GM12878 (cell line): ENCODE measurements around the gene SMIM5. TPM values are rescaled to one million over a fixed set of nuclear protein-coding genes. Genes with fewer than 3 reads are reported as not detected.

Source experiments
- ATAC-seq: fragments of 200-7000 bp; cut with Tn5 transposase; 3 replicates; pipeline ENCODE4 v1.9.1; 2020; ENCODE audit warnings: mild to moderate bottlenecking, moderate library complexity
- BruUV-seq: library from RNA; stranded (reverse); fragments of 400-500 nt; replicated peaks from 2 replicates; lab custom pipeline; 2021; lab: Mats Ljungman, UMichigan
- CTCF ChIA-PET: fragments of 300-600 bp; sonication (Branson Sonifier 250); formaldehyde crosslinking; extraction: SDS; loops from one replicate; lab custom pipeline; 2021; ENCODE audit warnings: inconsistent platforms; lab: Yijun Ruan, JAX
- POLR2A ChIA-PET: fragments of 350-600 bp; formaldehyde crosslinking; extraction: SDS; loops from one replicate; lab custom pipeline; 2021; ENCODE audit warnings: inconsistent platforms; lab: Charles Lee
- RAD21 ChIA-PET: fragments of 300-600 bp; sonication (Branson Sonifier 250); formaldehyde crosslinking; loops from one replicate; lab custom pipeline; 2023; ENCODE audit warnings: antibody characterized with exemption; ENCODE audit not compliant: unreplicated experiment; lab: Charles Lee
- SMC1A ChIA-PET: fragments of 300-600 bp; sonication (Branson Sonifier 250); formaldehyde crosslinking; loops from one replicate; lab custom pipeline; 2023; ENCODE audit not compliant: unreplicated experiment, uncharacterized antibody; lab: Charles Lee
- DNase-seq: peaks from one replicate; pipeline ENCODE4 v3.0.0-alpha.2; 2011; ENCODE audit warnings: low read depth, low spot score
- FAIRE-seq: peaks from 3 replicates; lab custom pipeline; 2011; peaks lifted over from hg19 to GRCh38; lab: Jason Lieb, UNC
- H2AFZ ChIP-seq: 2 replicates; pipeline ENCODE4 v1.6.0; 2011; ENCODE audit warnings: low read depth, low read length, control low read depth; ENCODE audit not compliant: control insufficient read depth
- H3K27ac ChIP-seq: 2 replicates; pipeline ENCODE4 v1.5.1; 2011; ENCODE audit warnings: control low read depth; ENCODE audit not compliant: control insufficient read depth, insufficient read depth
- H3K27me3 ChIP-seq, 2 experiments: replicated peaks in 1 of 2; 2 replicates each; pipeline versions ENCODE4 v1.6.0 to v1.6.1; 2011; ENCODE audit warnings: low read length in 1 of 2; ENCODE audit not compliant: control insufficient read depth in 2 of 2, insufficient read depth in 2 of 2
- H3K36me3 ChIP-seq, 2 experiments: 2 replicates each; pipeline ENCODE4 v1.5.1; 2011; ENCODE audit warnings: low read length in 1 of 2; ENCODE audit not compliant: control insufficient read depth in 2 of 2, insufficient read depth in 2 of 2
- H3K4me1 ChIP-seq: 2 replicates; pipeline ENCODE4 v1.6.1; 2011; ENCODE audit warnings: mild to moderate bottlenecking, low read length, moderate library complexity, mixed read lengths; ENCODE audit not compliant: control insufficient read depth, insufficient read depth
- H3K4me2 ChIP-seq: 2 replicates; pipeline ENCODE4 v1.6.0; 2011; ENCODE audit warnings: control low read depth; ENCODE audit not compliant: control insufficient read depth, insufficient read depth
- H3K4me3 ChIP-seq: fragments of 200-600 bp; sonication (generic); 2 replicates; pipeline ENCODE4 v1.5.1; 2016
- H3K79me2 ChIP-seq: 2 replicates; pipeline ENCODE4 v1.6.0; 2011; ENCODE audit warnings: low read length; ENCODE audit not compliant: control insufficient read depth, insufficient read depth
- H3K9ac ChIP-seq: 2 replicates; pipeline ENCODE4 v1.8.0; 2011; ENCODE audit warnings: low read length, control low read depth, mixed read lengths; ENCODE audit not compliant: control insufficient read depth, insufficient read depth
- H3K9me3 ChIP-seq: replicated peaks from 3 replicates; pipeline ENCODE4 v1.5.1; 2011; ENCODE audit warnings: mild to moderate bottlenecking, low read length; ENCODE audit not compliant: control insufficient read depth, insufficient read depth
- H4K20me1 ChIP-seq: 2 replicates; pipeline ENCODE4 v1.6.0; 2011; ENCODE audit not compliant: control insufficient read depth, insufficient read depth
- BMI1 ChIP-seq: fragments of 450-650 bp; IDR thresholded peaks from 2 replicates; pipeline ENCODE4 v1.6.1; 2016; ENCODE audit warnings: mild to moderate bottlenecking, moderate library complexity, borderline replicate concordance
- CEBPB ChIP-seq, 2 experiments: fragments of 150-350 bp in 1 of 2; IDR thresholded peaks; 2 replicates each; pipeline ENCODE4 v1.6.1; 2012 to 2014; ENCODE audit warnings: low read depth in 2 of 2, low read length in 2 of 2, borderline replicate concordance in 1 of 2, inconsistent platforms in 1 of 2
- MEF2A ChIP-seq: IDR thresholded peaks from 2 replicates; pipeline ENCODE4 v1.6.1; 2011; ENCODE audit warnings: low read depth, mild to moderate bottlenecking, low read length, moderate library complexity; ENCODE audit not compliant: insufficient read depth
- NRF1 ChIP-seq: conservative IDR thresholded peaks from 2 replicates; pipeline ENCODE4 v1.6.1; 2011; ENCODE audit warnings: mild to moderate bottlenecking, low read depth, low read length, improper control_type of control experiment
- POLR2AphosphoS2 ChIP-seq: IDR thresholded peaks from 2 replicates; pipeline ENCODE4 v1.6.1; 2011; ENCODE audit warnings: low read depth, mild to moderate bottlenecking, low read length, improper control_type of control experiment, moderate library complexity
- RAD21 ChIP-seq: IDR thresholded peaks from 2 replicates; pipeline ENCODE4 v1.6.1; 2011; ENCODE audit warnings: mild to moderate bottlenecking, low read depth, low read length, moderate library complexity; ENCODE audit not compliant: insufficient read depth
- SMC3 ChIP-seq: IDR thresholded peaks from 2 replicates; pipeline ENCODE4 v1.6.1; 2011; ENCODE audit warnings: low read length, improper control_type of control experiment, borderline replicate concordance
- STAT3 ChIP-seq: IDR thresholded peaks from 2 replicates; pipeline ENCODE4 v1.6.1; 2011; ENCODE audit warnings: low read depth, low read length, improper control_type of control experiment
- WGBS: methylation state at CpG from one replicate; pipeline ENCODE4 v1.1.6; 2016; ENCODE audit warnings: low lambda C conversion rate; ENCODE audit not compliant: insufficient replicate concordance, insufficient coverage; ENCODE audit errors: missing lambda C conversion rate; 5-methylcytosine and 5-hydroxymethylcytosine counted together
- in situ Hi-C: fragments of 300-500 bp; cut with MboI; formaldehyde crosslinking; loops from 9 replicates; pipeline ENCODE4 v1.14.3; 2018; ENCODE audit warnings: mixed read lengths
- intact Hi-C: fragments of 100-400 bp; cut with micrococcal nuclease; formaldehyde crosslinking; loops from one replicate; pipeline ENCODE4 v1.14.2; 2022; ENCODE audit not compliant: unreplicated experiment
- polyA plus RNA-seq, 11 experiments: library from polyadenylated mRNA; depleted of rRNA in 4 of 11; unstranded in 6 of 11; stranded (reverse) in 5 of 11; fragments of >200 nt; fragmentation: Nextera tagmentation in 4 of 11; fragmentation: Illumina TruSeq in 1 of 11; extraction: Ambion mirVana in 4 of 11; extraction: Trizol in 1 of 11; gene quantifications; 1 replicate in 1 of 11; 2 replicates in 10 of 11; pipeline versions ENCODE4 v1.2.1 to v1.2.3, GENCODE V29; 2011 to 2016; ENCODE audit warnings: inconsistent platforms in 2 of 11, missing spikeins in 2 of 11, low read depth in 1 of 11
- total RNA-seq, 4 experiments: library from RNA; depleted of rRNA in 3 of 4; stranded (reverse); fragments of >200 nt in 3 of 4; fragmentation: Illumina TruSeq in 1 of 4; extraction: Trizol in 1 of 4; gene quantifications; 2 replicates each; pipeline versions ENCODE4 v1.2.1 to v1.2.3, GENCODE V29; 2013 to 2021
- TF ChIP-seq, protein P1 (sequence below): fragments of 450-650 bp; IDR thresholded peaks from 2 replicates; pipeline ENCODE4 v1.6.1; 2018; ENCODE audit warnings: mild to moderate bottlenecking, low read depth, moderate library complexity; ENCODE audit not compliant: partially characterized antibody
- TF ChIP-seq, protein P2 (sequence below): fragments of 450-650 bp; IDR thresholded peaks from 2 replicates; pipeline ENCODE4 v1.6.1; 2017; ENCODE audit warnings: antibody characterized with exemption, mild to moderate bottlenecking, moderate library complexity
- TF ChIP-seq, protein P3 (sequence below), 3 experiments: IDR thresholded peaks in 2 of 3; conservative IDR thresholded peaks in 1 of 3; 2 replicates each; pipeline ENCODE4 v1.5.1; 2011; ENCODE audit warnings: low read depth in 3 of 3, low read length in 3 of 3, mild to moderate bottlenecking in 3 of 3, control low read depth in 2 of 3, moderate library complexity in 2 of 3, inconsistent platforms in 1 of 3, mixed read lengths in 1 of 3; ENCODE audit not compliant: control insufficient read depth in 2 of 3, insufficient read depth in 1 of 3; ENCODE audit errors: extremely low read depth in 1 of 3
- TF ChIP-seq, protein P4 (sequence below): IDR thresholded peaks from 2 replicates; pipeline ENCODE4 v1.6.1; 2012; ENCODE audit warnings: low read length, inconsistent platforms

SMIM5 gene
- total and polyA plus RNA-seq, 10 of the 15 experiments (the other 5 are each of a cell fraction or from before 2014, with no cell fraction given): 0.08 to 0.11 TPM; not detected in 8

DNA sequence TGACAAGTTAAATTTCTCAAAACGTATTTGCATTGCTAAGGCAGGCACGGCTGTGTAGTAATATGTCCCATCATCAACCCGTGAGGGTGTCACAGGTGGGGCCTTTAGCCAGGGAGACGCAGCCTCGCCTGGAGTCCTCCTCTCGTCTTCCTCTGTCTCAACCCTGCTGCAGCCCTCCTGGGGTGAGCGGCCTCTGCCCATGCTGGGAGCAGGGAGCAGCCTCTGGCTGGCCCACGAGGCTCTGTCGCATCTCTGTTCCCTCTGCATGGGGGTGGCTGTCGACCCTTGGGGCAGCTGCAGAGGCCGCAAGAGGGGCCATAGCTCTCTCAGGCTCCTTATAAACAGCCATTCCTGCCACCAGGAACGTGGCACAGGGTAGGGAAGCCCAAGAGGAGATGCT, 806 bp upstream of the SMIM5 start:
- Histone ChIP-seq H3K9ac (no peak overlapping the region; the same call in 1 of the 2 replicates), H3K4me3 (no peak overlapping the region), H4K20me1 (no peaks in the 10 kb centered on the region; the same call in 1 of the 2 replicates), H3K27ac (no peak overlapping the region), H3K4me1 (peaks cover 8% of the 10 kb centered on the region), H2AFZ (no peak overlapping the region), H3K4me2 (no peak overlapping the region), H3K27me3 (no peaks in the 10 kb centered on the region), H3K36me3 (peaks cover 0 to 2% of the 10 kb centered on the region in 2 experiments; a peak in 2 of 4 replicates), H3K79me2 (no peaks in the 10 kb centered on the region), H3K9me3 (no peaks in the 10 kb centered on the region)
- no peak for ATAC-seq
- 60% methylated on average over 12 of the region's 12 CpGs for WGBS
- RAD21 ChIA-PET: interaction anchor here (0.7 to 6.3 kb wide), 17 partner anchors 13 to 206 kb away, joined by 3 to 148 read pairs (median 6); partner anchors contain the start of genes LLGL2 and TSEN54
- no peak for DNase-seq
- FAIRE-seq: peak; percentile 7
- SMC1A ChIA-PET: interaction anchor here (0.8 to 4.3 kb wide), 16 partner anchors 10 to 130 kb away, joined by 3 to 44 read pairs (median 8); partner anchors contain the start of genes RECQL5 and SAP30BP
- no peak for TF ChIP-seq BMI1
- TF ChIP-seq, protein P1, sequence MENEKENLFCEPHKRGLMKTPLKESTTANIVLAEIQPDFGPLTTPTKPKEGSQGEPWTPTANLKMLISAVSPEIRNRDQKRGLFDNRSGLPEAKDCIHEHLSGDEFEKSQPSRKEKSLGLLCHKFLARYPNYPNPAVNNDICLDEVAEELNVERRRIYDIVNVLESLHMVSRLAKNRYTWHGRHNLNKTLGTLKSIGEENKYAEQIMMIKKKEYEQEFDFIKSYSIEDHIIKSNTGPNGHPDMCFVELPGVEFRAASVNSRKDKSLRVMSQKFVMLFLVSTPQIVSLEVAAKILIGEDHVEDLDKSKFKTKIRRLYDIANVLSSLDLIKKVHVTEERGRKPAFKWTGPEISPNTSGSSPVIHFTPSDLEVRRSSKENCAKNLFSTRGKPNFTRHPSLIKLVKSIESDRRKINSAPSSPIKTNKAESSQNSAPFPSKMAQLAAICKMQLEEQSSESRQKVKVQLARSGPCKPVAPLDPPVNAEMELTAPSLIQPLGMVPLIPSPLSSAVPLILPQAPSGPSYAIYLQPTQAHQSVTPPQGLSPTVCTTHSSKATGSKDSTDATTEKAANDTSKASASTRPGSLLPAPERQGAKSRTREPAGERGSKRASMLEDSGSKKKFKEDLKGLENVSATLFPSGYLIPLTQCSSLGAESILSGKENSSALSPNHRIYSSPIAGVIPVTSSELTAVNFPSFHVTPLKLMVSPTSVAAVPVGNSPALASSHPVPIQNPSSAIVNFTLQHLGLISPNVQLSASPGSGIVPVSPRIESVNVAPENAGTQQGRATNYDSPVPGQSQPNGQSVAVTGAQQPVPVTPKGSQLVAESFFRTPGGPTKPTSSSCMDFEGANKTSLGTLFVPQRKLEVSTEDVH: no peak
- TF ChIP-seq STAT3: no peak
- TF ChIP-seq, protein P2, sequence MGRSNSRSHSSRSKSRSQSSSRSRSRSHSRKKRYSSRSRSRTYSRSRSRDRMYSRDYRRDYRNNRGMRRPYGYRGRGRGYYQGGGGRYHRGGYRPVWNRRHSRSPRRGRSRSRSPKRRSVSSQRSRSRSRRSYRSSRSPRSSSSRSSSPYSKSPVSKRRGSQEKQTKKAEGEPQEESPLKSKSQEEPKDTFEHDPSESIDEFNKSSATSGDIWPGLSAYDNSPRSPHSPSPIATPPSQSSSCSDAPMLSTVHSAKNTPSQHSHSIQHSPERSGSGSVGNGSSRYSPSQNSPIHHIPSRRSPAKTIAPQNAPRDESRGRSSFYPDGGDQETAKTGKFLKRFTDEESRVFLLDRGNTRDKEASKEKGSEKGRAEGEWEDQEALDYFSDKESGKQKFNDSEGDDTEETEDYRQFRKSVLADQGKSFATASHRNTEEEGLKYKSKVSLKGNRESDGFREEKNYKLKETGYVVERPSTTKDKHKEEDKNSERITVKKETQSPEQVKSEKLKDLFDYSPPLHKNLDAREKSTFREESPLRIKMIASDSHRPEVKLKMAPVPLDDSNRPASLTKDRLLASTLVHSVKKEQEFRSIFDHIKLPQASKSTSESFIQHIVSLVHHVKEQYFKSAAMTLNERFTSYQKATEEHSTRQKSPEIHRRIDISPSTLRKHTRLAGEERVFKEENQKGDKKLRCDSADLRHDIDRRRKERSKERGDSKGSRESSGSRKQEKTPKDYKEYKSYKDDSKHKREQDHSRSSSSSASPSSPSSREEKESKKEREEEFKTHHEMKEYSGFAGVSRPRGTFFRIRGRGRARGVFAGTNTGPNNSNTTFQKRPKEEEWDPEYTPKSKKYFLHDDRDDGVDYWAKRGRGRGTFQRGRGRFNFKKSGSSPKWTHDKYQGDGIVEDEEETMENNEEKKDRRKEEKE: no peak
- no peak for TF ChIP-seq CEBPB (IDR thresholded peaks at IDR 0.05; ENCODE audit: borderline replicate concordance in 1 of 2, low read depth in 2 of 2, low read length in 2 of 2)
- TF ChIP-seq NRF1: no peak
- TF ChIP-seq, protein P3, sequence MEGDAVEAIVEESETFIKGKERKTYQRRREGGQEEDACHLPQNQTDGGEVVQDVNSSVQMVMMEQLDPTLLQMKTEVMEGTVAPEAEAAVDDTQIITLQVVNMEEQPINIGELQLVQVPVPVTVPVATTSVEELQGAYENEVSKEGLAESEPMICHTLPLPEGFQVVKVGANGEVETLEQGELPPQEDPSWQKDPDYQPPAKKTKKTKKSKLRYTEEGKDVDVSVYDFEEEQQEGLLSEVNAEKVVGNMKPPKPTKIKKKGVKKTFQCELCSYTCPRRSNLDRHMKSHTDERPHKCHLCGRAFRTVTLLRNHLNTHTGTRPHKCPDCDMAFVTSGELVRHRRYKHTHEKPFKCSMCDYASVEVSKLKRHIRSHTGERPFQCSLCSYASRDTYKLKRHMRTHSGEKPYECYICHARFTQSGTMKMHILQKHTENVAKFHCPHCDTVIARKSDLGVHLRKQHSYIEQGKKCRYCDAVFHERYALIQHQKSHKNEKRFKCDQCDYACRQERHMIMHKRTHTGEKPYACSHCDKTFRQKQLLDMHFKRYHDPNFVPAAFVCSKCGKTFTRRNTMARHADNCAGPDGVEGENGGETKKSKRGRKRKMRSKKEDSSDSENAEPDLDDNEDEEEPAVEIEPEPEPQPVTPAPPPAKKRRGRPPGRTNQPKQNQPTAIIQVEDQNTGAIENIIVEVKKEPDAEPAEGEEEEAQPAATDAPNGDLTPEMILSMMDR (IDR thresholded peaks at IDR 0.05 in 2 of 3, conservative IDR thresholded peaks at IDR 0.05 in 1 of 3; ENCODE audit: control insufficient read depth in 2 of 3, extremely low read depth in 1 of 3, insufficient read depth in 1 of 3, low read depth in 3 of 3, low read length in 3 of 3): no peak
- no peak for TF ChIP-seq POLR2AphosphoS2
- no peak for TF ChIP-seq SMC3
- TF ChIP-seq RAD21: no peak
- TF ChIP-seq, protein P4, sequence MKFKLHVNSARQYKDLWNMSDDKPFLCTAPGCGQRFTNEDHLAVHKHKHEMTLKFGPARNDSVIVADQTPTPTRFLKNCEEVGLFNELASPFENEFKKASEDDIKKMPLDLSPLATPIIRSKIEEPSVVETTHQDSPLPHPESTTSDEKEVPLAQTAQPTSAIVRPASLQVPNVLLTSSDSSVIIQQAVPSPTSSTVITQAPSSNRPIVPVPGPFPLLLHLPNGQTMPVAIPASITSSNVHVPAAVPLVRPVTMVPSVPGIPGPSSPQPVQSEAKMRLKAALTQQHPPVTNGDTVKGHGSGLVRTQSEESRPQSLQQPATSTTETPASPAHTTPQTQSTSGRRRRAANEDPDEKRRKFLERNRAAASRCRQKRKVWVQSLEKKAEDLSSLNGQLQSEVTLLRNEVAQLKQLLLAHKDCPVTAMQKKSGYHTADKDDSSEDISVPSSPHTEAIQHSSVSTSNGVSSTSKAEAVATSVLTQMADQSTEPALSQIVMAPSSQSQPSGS: no peak
- TF ChIP-seq MEF2A: no peak
- CTCF ChIA-PET: interaction anchor here (0.6 to 13.0 kb wide), 39 partner anchors 9 to 471 kb away, joined by 3 to 349 read pairs (median 7); partner anchors contain the start of genes GALK1, RECQL5, SAP30BP and SLC25A19
- intact Hi-C loops (no loop called here), in situ Hi-C loops (loop anchor here (10.0 kb wide), 1 partner anchor 112 kb away; no protein-coding TSS in a partner anchor)
- POLR2A ChIA-PET: interaction anchor here (1.0 to 1.9 kb wide), 6 partner anchors 14 to 115 kb away, joined by 3 to 4 read pairs (median 3); a partner anchor contains a TSS
- no TSS peak for BruUV-seq
